HG03457 (cell line): ENCODE data around the gene CERS6.
A peak's percentile ranks its signal among the peaks of the same experiment; 100 is the strongest.

Source experiments
- ATAC-seq: cut with Tn5 transposase; IDR thresholded peaks from one replicate; pipeline ENCODE4 v1.9.1; 2021; ENCODE audit warnings: moderate number of reproducible peaks; ENCODE audit not compliant: unreplicated experiment

CERS6 gene

DNA sequence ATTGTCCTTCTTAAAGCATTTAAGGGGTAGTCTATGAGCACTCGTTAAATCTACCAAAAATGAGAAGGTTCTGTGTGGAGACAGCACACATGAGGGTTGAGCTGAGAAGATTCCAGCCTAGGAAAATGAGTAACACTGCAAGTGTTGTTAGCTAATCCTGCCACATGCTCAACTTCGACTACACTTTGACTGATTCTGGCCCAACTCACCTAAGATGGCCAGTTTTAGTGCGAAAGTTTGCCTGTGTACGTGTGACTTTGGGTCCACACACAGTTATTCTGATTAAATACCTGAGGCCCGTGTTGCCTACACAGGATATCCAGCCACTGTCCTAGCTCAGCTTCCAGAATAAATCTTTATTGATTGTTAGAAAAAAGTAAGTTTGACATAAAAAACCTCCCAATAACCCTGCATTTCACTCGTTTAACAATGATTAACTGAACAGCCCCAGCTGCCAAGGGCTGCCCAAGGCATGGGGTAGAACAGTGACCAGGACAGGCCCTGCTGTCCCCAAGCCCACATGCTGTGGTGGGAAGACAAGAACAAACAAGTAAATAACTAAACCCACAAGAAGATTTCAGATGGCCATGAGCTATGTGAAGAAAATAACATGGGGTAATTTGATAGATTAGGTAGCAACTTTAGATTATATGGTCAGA lies 14.7 kb upstream of the CERS6 start:
- ATAC-seq = no peak

DNA sequence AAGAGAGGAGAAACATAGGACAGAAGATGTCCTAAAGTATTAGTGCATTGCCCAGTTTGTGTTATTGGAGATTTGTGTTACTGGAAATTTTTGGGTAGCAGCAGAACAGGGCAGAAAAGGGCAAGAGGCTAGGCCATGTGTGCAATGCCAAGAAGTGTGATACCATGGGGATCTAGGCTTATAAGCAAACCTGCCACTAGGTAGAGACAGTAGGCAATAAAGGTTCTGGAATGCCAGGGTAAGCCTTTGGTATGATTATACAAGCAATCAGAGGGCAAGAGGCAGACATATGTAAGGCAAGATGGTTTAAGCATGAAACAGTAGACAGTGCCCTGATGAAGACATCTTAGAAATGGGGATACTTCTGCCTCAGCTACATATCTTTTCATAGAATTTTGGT lies 12.3 kb upstream of the CERS6 start:
- no peak for ATAC-seq

DNA sequence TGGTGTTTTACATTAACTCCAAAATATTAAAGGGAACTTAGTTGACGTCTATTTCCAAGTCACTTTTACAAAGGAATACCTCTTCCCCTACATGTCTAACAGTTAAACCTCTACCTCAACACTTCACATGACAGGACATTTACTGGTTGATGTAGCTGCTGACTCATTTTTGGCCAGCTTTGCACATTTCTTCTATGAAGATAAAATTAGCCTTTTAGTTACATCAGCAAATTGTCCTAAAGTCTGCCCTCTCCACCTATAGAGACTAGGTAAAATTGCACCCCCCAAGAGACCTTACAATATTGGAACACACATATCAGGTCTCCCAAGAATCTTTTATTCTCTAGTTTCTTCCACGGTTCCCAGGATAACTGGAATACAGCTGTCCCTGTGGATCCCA lies 10.1 kb upstream of the CERS6 start:
- no peak for ATAC-seq

DNA sequence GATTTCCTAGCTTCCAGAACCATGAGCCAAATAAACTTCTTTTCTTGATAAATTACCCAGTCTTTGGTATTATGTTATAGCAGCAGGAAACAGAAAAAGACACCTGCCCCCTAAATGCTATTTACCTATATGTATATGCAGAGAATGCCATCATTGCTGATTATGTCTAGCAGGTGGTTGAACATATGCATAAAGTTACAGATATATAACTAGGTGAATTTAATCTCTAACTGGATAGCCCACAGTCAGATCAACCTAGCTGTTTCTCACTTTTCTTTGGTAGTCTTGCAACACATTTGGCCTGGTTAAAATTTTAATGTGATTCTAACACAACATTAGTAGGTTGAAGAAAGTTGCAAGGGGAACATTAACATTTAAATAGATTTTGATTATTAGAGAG lies 7.1 kb upstream of the CERS6 start:
- no peak for ATAC-seq

DNA sequence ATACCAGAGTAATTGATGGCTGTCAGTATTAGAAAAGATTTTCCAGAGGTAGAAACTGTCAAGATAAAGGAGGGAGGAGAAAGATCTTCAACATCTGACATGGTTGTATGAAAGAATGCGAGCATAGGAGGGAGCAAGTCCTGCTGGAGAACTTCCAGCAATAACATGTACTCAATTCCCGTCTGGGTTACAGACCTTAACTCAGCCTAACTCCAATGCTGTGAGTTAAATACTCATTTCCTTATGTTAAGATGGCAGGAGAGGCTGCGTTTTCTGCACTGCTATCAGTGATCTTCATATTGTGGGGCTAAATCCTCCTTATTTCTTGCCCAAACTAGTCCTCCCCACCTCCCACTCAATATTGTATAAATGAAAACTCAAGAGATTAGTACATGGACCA lies 6.7 kb upstream of the CERS6 start:
- no peak for ATAC-seq

DNA sequence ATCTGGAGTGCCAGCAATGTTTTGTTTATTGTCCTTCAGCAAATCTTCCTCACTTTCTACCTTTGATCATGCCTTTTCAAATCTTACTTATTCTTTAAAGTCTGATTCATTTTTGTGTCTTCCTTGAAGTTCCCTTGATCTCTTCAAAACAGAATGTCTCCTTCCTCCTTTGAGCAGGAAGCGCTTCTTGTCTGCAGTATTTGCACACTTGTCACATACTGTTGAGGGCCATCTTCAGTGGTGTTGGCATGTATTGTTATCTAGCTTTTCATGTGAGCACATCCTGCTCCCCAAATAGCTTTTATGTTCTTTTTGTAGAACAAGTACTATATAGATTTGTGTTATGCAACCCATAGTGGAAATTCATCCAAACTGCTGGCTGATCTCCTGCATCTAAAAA lies 5.9 kb upstream of the CERS6 start:
- ATAC-seq = no peak

DNA sequence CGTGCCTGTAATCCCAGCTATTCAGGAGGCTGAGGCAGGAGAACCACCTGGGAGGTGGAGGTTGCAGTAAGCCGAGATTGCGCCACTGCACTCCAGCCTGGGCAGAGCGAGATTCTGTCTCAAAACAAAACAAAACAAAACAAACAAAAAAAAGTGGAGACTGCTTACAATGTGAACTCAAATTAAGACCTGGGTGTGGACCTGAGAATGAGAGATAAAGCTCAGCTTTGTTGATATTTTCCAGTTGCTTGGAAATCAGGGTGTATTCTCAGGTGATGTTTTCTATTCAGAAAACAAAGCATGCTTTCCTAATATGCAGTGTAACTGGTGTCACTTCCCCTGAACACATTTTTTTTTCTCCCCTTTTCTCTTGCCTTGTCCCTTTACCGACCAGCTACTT lies 5.3 kb upstream of the CERS6 start:
- no peak for ATAC-seq

DNA sequence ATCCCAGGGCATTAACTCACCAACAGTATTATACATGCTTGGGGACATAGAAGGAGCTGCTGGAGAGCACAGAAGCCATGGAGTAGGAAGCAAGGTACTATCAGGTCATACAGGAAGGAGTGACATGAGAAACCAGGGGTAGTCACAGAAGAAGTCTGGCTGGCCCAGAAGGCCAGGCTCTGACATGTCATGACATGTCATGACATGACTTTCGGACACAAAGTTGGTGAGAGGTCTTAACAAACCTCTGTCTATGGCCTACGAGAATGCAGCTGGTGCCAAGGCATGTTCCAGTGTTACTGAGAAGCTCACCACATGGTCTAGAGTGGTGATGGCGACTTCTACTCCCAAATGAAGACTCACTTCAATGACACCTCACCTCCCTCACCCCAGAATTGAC lies 3.3 kb upstream of the CERS6 start:
- ATAC-seq = no peak

DNA sequence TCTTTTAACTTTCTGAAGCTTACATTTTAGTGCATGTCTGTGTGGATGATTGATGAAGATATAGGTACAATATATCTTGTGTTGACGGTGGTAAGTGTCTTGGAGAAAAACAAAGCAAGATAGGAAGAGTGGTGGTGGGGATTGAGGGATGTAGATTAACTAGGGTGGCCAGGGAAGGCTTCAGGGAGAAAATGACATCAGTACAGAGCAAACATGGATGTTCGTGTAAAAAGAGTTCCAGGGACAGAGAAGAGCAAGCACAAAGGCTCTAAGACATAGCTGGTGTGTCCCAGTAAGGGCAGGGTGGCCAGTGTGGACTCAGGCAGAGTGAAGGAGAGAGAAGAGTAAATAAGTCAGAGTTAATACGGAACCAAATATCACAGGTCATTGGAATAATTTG lies 2.7 kb upstream of the CERS6 start:
- ATAC-seq = no peak

DNA sequence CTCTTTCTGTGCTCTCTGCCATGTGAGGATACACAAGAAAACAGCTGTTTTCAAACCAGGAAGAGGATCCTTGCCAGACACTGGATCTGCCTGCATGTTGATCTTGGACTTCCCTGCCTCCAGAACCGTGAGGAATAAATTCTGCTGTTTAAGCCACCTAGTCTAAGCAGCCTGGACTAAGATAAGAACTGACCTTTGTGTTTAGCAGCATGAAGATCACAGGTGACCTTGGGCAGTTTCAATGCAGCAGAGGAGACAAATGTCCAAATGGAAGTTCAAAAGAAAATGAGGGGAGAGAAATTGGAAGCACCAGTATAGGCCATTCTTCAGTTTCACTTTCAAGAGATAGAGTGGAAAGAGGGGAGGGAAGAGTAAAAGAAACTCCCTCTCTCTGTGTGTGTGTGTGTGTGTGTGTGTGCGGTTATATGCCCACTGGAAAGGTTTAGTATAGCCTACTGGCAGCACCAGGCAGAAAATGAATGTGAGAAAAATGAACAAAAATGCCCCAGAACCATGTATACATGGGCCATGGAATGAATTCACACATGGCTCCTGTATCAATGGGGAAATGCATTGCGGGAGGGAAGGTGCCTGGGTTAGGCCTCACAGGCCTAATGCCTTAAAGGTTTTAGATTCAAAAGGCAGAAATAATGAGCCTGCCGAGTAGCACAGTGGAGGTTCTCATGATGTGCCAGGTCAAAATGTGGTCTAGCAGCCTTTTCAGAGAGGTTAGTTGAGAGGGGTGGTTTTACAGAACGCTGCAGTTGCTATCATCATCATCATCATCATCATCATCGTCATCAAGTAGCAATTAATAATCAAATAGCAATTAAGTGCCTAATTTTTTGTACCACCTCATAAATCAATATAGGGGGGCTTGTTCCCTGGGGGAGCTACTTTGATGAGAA lies 1.1 kb upstream of the CERS6 start:
- no peak for ATAC-seq

DNA sequence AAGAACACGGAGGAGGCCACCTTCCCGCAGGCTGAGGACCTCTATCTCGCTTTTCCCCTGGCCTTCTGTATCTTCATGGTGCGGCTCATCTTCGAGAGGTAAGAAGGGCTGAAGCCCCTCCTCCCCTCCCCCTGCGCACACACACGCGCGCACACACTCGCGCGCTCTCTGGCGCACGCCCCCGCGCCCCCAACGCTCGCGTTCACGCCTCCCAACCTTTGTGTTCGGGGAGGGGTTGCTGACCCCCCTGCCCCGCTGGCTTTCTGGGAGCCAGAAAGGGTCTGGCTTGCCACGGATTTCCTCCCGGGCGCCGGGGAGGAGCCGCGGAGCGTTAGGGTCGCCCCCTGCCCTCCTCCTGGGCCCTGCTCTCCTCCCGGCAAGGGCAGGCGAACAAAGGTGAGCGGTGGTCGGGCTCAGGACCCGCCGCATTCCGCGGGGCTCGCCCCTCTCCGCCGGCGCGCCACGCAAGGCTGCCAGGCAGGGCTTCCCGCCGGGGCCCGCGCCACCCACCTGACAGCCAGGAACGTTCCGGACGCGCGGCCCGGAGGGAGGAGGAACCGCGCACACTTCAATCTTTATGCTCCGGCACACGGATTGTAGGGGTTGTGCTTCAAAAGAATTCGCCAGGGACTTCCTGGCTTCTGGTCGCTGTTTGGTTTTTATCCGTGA lies 583 bp downstream of the CERS6 start:
- ATAC-seq = peak; percentile 6

DNA sequence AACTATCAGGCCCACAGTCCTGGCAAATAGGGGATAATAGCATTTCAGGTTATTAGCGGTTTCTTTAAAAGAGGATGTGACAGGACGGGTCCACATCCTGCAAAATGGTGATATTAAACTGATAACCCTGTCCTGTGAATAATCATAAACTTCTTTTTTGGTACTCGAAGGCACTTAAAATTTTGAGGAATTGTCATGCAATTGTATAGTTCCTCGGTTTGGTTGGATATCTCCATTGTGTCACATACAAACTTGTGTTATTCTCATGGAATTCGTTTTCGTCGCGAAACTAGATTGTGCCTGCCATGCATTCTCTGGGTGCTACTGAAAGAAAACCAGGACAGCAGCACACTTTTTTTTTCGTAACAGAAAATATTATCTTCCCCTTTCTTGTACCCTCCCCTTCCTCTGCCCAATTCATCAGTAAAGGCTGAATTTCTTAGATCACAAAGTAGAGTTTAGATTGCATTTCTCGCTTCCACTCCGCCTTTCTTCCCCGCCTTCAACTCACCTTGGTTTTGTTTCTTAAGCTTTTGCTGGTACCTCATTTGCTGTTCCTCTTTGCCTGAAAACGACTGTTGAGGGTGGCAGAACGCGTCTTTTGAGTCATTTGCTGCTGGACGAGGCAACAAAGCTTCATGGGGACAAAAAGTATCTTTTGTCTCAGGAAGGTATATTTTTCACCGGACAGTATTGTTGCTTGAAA lies 1.3 kb downstream of the CERS6 start:
- no peak for ATAC-seq

DNA sequence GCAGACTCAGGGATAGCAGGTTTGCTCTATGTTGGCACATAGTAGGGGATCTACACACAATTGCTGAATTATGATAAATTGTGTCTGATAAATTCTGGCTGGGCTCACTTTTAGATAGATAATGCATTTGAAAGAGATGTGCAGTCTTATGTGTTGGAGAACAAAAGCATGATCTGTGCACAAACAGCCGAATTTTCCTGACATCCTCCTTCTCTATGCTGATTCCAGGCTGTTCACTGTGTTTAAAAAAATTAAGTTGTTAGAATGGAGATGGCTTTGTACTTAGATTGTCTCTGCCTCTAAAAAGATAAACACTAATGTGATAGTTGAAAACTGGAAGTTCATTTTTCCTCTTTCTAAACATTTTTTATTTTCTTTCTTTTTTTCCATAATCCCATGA lies 2.1 kb downstream of the CERS6 start:
- ATAC-seq = no peak

DNA sequence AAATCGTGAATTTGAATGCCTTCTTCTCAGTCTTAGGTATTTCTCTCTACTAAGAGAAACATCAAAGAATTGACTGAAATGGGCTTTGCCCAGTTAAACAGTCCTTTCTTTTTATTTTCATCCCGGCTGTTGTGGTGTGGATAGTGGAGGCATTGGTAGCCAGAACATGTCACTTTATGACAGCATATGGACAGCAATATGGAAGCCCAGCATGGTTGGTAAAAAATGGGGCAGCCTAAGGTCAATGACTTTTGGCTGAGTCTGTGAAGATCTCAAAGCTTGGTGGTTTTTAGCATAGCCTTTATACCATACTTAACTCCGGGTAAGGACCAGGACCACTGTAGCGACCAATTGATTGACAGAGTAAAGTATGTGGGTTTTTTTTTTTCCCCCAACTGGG lies 3.2 kb downstream of the CERS6 start:
- no peak for ATAC-seq

DNA sequence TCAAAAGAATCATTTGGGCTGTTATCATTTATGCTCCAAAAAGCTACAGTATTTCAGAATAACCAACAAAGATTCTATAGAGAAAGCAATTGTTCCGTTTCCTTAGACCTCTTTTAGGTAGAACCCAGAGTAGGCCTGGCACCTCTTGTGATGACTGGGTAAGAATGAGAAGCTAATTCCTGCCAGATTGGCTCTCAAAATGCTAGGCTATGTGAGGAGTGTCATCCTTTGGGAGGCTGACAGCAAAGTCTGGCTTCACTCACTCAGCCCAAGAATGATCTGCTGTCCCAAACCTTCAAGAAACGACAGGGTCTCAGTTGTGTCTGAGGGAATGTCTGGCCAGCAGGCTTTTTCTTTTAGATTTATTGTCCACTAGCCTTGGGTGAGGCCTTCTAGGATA lies 4.5 kb downstream of the CERS6 start:
- ATAC-seq = no peak

DNA sequence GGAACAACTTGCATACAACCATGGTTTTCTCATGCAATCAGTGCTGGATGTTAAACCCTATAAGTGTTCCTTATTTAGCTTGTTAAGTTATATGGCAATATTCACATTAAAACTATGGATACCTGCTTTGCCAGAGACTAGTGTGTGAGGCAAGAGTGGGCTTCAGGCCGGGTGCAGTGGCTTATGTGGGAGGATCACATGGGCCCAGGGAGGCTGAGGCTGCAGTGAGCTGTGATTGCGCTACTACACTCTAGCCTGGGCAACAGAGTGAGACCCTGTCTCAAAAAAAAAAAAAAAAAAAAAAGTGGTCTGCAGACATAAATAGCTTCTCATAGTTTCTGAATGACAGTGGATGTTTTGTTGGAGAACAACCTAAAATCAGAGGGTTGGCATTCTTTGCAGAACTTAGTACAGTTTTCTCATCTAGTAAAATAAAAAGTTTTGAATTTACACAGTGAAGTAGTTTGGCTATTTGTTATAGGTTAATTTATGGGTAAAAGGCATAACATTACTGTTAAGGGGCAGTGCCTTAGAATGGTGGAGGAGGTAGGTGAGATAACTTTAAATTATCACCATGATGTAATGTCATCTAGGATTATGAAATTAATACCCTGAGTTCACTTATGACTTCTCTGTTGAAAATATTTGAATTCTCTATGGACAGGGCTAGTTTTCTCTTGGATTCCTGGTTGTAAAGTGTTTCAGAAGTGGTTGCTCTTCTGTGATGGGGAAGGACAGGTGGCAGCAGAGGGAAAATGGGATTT lies 5.3 kb downstream of the CERS6 start:
- ATAC-seq = no peak

DNA sequence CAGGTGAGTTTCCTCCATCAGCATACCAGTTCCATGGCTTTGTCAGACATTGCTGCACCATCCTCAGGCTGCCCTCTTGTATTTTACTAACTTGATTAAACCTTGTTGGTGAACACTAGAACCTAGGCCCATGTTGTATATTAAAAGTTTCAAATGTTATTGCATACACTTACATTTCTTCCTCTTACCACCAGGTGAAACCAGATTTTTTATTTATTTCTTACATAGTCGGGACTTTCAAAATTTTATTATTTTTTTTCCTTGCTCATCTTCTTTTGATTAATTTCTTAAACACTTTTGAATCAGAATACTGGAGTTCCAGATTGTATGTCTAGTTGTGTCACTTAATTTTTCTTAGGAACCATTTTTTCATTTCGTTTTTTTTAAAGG lies 5.9 kb downstream of the CERS6 start:
- no peak for ATAC-seq

DNA sequence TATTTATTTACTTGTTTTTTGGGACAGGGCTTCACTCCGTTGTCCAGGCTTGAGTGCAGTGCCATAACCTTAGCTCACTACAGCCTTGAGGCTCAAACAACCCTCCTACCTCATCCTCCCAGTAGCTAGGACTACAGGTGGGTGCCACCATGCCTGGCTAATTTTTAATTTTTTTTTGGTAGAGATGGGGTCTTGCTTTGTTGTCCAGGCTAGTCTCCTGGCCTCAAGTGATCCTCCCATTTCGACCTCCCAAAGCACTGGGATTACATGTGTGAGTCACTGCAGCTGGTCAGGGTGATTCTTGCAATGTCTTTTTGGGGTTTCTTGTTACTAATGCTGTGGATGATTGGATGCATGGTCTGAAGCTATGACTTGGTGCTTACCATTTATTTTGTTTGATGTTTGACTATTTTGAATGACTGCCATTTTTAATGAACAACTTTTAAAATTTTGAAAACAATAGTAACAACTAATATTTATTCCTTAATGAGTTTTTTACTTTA lies 6.5 kb downstream of the CERS6 start:
- ATAC-seq = no peak

DNA sequence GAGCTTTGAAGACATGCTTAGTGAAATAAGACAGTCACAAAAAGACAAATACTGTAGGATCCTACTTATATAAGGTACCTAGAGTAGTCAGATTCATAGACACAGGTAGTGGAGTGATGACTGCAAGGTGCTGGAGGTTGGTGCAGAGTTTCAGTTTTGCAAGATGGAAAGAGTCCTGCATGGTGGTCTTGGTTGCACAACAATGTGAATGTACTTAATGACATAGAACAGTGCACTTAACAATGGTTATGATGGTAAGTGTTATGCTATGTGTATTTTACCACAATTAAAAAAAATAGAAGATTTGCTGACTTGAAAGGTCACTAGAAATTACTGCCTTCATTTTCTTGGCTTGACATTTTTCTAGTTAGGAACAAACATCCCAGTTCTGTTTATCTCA lies 9.5 kb downstream of the CERS6 start:
- no peak for ATAC-seq

DNA sequence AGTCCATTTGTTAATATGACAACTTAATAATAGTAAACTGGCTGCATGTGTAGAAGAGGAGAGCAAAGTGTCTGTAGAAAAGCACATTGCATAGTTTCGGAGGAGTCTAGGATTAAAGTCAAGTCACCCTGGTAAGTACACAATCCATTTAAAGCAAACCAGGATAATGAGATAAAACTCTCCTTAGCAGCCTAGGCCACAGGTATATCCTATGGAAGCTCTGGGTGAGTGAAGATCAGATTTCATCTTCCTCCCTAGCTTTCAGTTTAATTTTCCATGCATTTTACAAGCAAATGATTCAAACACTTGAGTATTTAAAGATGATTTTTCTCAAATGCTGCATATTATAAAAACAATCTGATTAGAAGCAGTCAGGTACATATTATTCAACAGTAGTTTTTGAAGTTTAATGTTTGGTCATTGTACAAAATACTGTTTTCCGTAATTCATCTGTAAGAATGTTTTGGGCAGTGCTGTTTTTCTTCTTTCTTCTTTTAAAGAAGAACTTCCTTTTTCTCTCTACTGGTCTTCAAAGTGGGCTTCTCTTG lies 10.2 kb downstream of the CERS6 start:
- ATAC-seq = no peak
